IgD-negative memory B cell (primary cell): ENCODE data around the gene FGD1. TPM values are rescaled to one million over a fixed set of nuclear protein-coding genes. Genes with fewer than 3 reads are reported as not detected.

ENCODE experiments used
- H3K27ac Mint-ChIP-seq, 3 donors: one replicate each; pipeline ENCODE4 v1.8.0; 2020 to 2022; ENCODE audit warnings: mild to moderate bottlenecking in 3 of 3, mixed read lengths in 3 of 3, moderate library complexity in 1 of 3
- H3K27me3 Mint-ChIP-seq: one replicate; pipeline ENCODE4 v1.8.0; 2021; ENCODE audit warnings: mixed read lengths
- H3K36me3 Mint-ChIP-seq: one replicate; pipeline ENCODE4 v1.8.0; 2020; ENCODE audit warnings: mild to moderate bottlenecking, mixed read lengths
- H3K4me1 Mint-ChIP-seq, 3 donors: one replicate each; pipeline ENCODE4 v1.8.0; 2020 to 2022; ENCODE audit warnings: mixed read lengths in 3 of 3, mild to moderate bottlenecking in 1 of 3
- H3K4me3 Mint-ChIP-seq, 4 donors: one replicate each; pipeline ENCODE4 v1.8.0; 2020 to 2022; ENCODE audit warnings: mild to moderate bottlenecking in 4 of 4, mixed read lengths in 4 of 4, moderate library complexity in 3 of 4
- H3K9me3 Mint-ChIP-seq, 3 donors: one replicate each; pipeline ENCODE4 v1.8.0; 2020 to 2021; ENCODE audit warnings: mixed read lengths in 3 of 3, mild to moderate bottlenecking in 1 of 3
- polyA plus RNA-seq: library from polyadenylated mRNA; unstranded; fragments of 300-500 nt; fragmentation: Illumina TruSeq; gene quantifications from one replicate; pipeline ENCODE4 v1.2.3, GENCODE V29; 2021

Gene FGD1
- polyA plus RNA-seq, 1 donor from 2014 or later, result 0.55 TPM

DNA sequence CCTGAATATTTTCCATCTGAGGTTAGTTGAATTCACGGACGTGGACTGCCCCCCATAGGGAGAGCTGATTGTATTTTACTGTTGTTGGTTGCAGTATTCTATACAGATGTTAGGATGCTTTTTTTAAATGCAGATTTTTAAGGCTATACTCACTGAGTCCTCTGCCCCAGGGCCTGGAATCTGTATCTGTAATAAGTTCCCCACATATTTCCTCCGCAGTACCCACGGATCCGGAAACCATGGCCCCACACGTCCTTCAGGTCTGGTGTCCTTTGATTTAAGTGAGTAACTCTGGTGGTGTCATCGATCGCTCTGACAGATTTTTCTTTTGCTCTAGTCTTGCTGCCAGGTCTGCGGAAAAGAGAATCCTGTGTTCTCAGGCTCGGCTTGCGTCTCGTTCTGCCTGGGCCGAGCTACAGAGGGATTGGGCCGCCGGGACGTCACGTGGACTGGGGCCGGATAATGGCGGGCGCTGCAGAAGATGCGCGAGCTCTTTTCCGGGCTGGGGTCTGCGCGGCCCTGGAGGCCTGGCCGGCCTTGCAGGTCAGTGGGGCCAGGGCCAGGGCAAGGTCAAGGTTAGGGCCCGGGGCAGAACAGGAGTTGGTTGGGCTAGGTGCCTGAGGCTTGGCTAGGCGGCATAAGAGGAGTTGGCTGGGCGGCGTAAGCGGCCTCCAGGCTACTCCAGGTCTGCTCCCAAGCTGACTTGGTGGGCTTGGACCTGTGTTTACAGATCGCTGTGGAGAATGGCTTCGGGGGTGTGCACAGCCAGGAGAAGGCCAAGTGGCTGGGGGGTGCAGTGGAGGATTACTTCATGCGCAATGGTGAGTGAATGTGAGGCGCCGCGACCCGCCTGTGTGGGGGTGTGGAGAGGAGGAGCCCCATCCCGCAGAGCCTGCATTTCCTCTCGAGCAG lies 55.8 kb downstream of the FGD1 start, which contains the start of gene TSR2:
Gene TSR2 (plus strand): TSS at position 445 of the 912 bp plus-strand sequence. CDS start 18 bp downstream, at position 463.
- Mint-ChIP-seq H3K27ac (peak within 1 kb of the TSS; percentile 5 to 97 (median 80)), H3K36me3 (no peaks in the 10 kb centered on the region), H3K27me3 (no peaks in the 10 kb centered on the region), H3K4me1 (peaks cover 5 to 19% (median 10%) of the 10 kb centered on the region in 3 donors), H3K4me3 (peak within 1 kb of the TSS; percentile 92 to 96 (median 94)), H3K9me3 (no peaks in the 10 kb centered on the region)

- H3K9me3 Mint-ChIP-seq, result no peaks in the 10 kb centered on the region
- H3K36me3 Mint-ChIP-seq, result no peaks in the 10 kb centered on the region
- H3K4me1 Mint-ChIP-seq, result peaks cover 0 to 7% (median 4%) of the 10 kb centered on the region in 3 donors
- H3K4me3 Mint-ChIP-seq, result no peak overlapping the region
- no peaks in the 10 kb centered on the region for H3K27me3 Mint-ChIP-seq
- no peak overlapping the region for H3K27ac Mint-ChIP-seq
Measured at GRCh38 chrX:54435121-54435520, 60.9 kb downstream of the FGD1 start.

DNA sequence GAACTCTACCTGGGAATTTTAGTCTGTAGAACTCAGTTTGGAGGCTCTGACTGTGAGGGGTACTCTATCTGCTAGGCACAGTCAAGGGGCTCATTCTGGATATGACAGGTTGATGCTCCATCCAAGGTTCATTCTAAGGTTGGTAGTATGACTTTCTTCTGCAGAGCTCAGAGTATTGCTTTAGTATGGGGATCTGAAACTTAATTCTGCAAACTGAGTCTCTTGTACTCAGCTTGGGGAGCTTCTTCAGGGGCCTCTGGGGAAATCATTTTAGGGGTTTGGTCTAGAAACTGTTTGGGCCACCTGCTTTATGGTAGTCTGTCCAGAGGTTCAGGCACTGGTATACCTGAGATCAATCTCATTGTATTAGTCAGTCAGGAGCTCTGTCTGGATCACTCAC lies 65.5 kb downstream of the FGD1 start:
- Mint-ChIP-seq H3K27me3 (no peaks in the 10 kb centered on the region), H3K4me3 (no peak overlapping the region), H3K36me3 (no peaks in the 10 kb centered on the region)

DNA sequence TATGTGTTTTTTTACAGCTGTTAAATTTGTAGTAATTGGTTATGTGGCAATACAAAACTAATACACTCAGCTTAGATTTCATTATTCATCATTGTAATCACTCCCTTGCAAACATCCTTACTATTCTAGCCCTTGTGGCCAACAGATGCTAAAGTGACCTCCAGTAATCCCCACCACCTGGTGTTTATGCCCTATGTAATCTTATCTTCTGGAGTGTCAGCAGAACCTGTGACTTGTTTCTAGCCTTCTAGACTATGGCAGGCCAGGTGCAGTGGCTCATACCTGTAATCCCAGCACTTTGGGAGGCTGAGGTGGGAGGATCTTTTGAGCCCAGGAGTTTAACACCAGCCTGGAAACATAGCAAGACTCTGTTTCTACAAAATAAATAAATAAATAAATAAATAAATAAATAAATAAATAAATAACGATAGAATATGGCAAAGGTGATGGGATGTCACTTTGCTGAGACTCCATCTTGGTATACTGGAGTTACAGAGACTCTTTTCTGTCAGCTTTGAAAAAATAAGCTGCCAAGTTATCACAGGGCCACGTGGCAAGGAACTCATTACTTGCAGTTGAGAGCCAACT lies 68.1 kb downstream of the FGD1 start:
- H3K36me3 Mint-ChIP-seq, result no peaks in the 10 kb centered on the region
- no peaks in the 10 kb centered on the region for H3K4me1 Mint-ChIP-seq
- peak overlapping the region in 1 of 3 donors; percentile 35 for H3K27ac Mint-ChIP-seq
- H3K4me3 Mint-ChIP-seq, result no peak overlapping the region
- H3K9me3 Mint-ChIP-seq, result peaks cover 0 to 2% (median 0%) of the 10 kb centered on the region in 3 donors
- H3K27me3 Mint-ChIP-seq, result no peaks in the 10 kb centered on the region

More for the DNA sequence above, 65.5 kb downstream of the FGD1 start:
- Mint-ChIP-seq H3K9me3 (peaks cover 0 to 2% (median 0%) of the 10 kb centered on the region in 3 donors), H3K4me1 (no peaks in the 10 kb centered on the region), H3K27ac (no peak overlapping the region)

- no peaks in the 10 kb centered on the region for H3K36me3 Mint-ChIP-seq
- H3K4me3 Mint-ChIP-seq, result no peak overlapping the region
- no peaks in the 10 kb centered on the region for H3K4me1 Mint-ChIP-seq
- no peaks in the 10 kb centered on the region for H3K27me3 Mint-ChIP-seq
- H3K27ac Mint-ChIP-seq, result no peak overlapping the region
- peaks cover 0 to under 1% (median 0%) of the 10 kb centered on the region in 3 donors for H3K9me3 Mint-ChIP-seq
Measured at GRCh38 chrX:54423161-54423888, 72.7 kb downstream of the FGD1 start.

GRCh38 chrX:54422168-54422567 lies 73.9 kb downstream of the FGD1 start:
- Mint-ChIP-seq H3K9me3 (peaks cover 0 to 1% (median 0%) of the 10 kb centered on the region in 3 donors), H3K27me3 (no peaks in the 10 kb centered on the region), H3K27ac (no peak overlapping the region), H3K4me1 (no peaks in the 10 kb centered on the region), H3K4me3 (no peak overlapping the region), H3K36me3 (no peaks in the 10 kb centered on the region)

- Mint-ChIP-seq H3K4me3 (no peak overlapping the region), H3K36me3 (no peaks in the 10 kb centered on the region), H3K9me3 (peaks cover 0 to 1% (median 0%) of the 10 kb centered on the region in 3 donors), H3K4me1 (no peaks in the 10 kb centered on the region), H3K27ac (no peak overlapping the region), H3K27me3 (peaks cover 10% of the 10 kb centered on the region)
Measured at GRCh38 chrX:54419559-54420302, 76.3 kb downstream of the FGD1 start.

DNA sequence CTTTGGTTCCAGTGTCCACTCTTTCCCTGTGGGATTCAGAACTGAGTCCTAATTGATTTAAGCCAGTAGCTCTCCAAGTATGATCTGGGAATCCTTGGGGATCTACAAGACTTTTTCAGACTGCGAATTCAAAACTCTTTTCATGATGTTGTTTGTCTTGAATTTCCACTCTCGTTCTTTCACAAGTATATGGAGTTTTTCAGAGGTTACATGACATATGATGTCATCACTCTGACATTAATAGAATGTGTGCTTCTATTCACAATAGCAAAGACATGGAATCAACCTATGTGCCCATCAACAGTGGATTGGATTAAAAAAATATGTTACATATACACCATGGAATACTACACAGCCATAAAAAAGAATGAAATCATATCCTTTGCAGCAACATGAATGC lies 79.1 kb downstream of the FGD1 start:
- Mint-ChIP-seq H3K36me3 (no peaks in the 10 kb centered on the region), H3K4me1 (no peaks in the 10 kb centered on the region), H3K9me3 (peaks cover 0 to 1% (median 0%) of the 10 kb centered on the region in 3 donors), H3K27me3 (peaks cover 10% of the 10 kb centered on the region), H3K4me3 (no peak overlapping the region), H3K27ac (no peak overlapping the region)

GRCh38 chrX:54415534-54416350 lies 80.3 kb downstream of the FGD1 start:
- H3K4me1 Mint-ChIP-seq, result no peaks in the 10 kb centered on the region
- peaks cover 0 to 1% (median 0%) of the 10 kb centered on the region in 3 donors for H3K9me3 Mint-ChIP-seq
- no peak overlapping the region for H3K27ac Mint-ChIP-seq
- peaks cover 10% of the 10 kb centered on the region for H3K27me3 Mint-ChIP-seq
- no peaks in the 10 kb centered on the region for H3K36me3 Mint-ChIP-seq
- no peak overlapping the region for H3K4me3 Mint-ChIP-seq

DNA sequence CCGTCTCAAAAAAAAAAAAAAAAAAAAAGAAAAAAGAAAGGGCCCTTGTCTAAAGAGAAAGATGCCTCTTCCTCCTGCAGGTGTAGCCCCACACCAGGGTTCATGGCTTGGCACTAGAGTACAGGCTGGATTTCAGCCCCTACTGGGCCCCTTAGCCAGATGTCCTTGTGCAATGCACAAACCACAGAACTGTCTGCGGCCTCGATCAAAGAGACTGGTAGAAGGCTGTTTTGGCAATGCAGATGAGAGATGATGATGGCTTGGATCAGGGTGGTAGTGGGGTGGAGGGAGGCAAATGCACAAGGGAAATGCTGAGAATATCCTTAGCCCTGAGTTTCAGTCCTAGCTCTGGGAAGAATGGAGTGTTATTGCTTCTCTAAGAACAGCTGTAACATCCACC lies 82.3 kb downstream of the FGD1 start:
- Mint-ChIP-seq H3K27ac (peak overlapping the region in 1 of 3 donors; percentile 22), H3K4me1 (peaks cover 0 to 5% (median 0%) of the 10 kb centered on the region in 3 donors), H3K4me3 (no peak overlapping the region), H3K36me3 (no peaks in the 10 kb centered on the region), H3K9me3 (peaks cover 0 to 5% (median 1%) of the 10 kb centered on the region in 3 donors), H3K27me3 (peaks cover 12% of the 10 kb centered on the region)

DNA sequence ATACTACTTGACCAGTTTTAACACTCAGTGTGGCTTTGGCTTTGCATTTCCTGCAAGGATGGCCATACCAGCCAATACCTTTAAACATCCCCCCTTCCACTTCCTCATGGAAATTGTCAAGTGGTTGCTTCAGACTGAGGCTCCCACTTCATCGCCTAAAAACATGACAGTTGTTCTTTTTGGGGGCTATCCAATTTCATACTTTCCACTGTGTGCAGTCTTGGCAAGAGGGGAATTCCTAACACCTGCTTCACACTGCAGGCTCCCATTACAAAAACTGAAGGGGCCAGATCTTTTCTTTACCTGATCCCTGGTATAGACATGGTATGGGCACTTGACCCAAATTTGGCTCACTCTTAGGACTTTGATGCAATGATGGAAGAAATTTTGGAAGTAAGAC lies 84.3 kb downstream of the FGD1 start:
- H3K27me3 Mint-ChIP-seq, result peaks cover 13% of the 10 kb centered on the region
- H3K27ac Mint-ChIP-seq, result no peak overlapping the region
- H3K4me1 Mint-ChIP-seq, result peaks cover 0 to 5% (median 0%) of the 10 kb centered on the region in 3 donors
- H3K9me3 Mint-ChIP-seq, result peaks cover 0 to 5% (median 0%) of the 10 kb centered on the region in 3 donors
- no peak overlapping the region for H3K4me3 Mint-ChIP-seq
- no peaks in the 10 kb centered on the region for H3K36me3 Mint-ChIP-seq

DNA sequence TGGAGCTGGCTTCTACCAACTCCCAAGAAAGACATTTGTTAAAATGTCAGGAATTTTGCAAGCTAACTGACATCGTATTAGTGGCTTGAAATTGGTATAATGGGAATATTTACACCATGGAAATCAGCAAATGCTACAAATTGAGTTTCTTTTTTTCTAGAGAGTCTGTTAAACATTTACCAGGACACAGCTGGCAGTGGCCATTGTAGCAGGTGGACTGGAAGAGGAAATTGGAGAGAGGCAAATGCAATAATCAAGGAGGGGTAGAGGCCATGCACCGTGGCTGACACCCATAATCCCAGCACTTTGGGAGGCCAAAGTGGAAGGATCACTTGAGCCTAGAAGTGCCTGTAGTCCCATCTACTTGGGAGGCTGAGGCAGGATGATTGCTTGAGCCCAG lies 88.8 kb downstream of the FGD1 start:
- H3K27me3 Mint-ChIP-seq, result peaks cover 7% of the 10 kb centered on the region
- H3K9me3 Mint-ChIP-seq, result peaks cover 0 to 5% (median 3%) of the 10 kb centered on the region in 3 donors
- H3K27ac Mint-ChIP-seq, result no peak overlapping the region
- H3K4me3 Mint-ChIP-seq, result no peak overlapping the region
- H3K36me3 Mint-ChIP-seq, result no peaks in the 10 kb centered on the region
- H3K4me1 Mint-ChIP-seq, result peaks cover 0 to 5% (median 0%) of the 10 kb centered on the region in 3 donors

- H3K36me3 Mint-ChIP-seq, result peaks cover 4% of the 10 kb centered on the region
- no peak overlapping the region for H3K27ac Mint-ChIP-seq
- H3K4me3 Mint-ChIP-seq, result no peak overlapping the region
- peaks cover 0 to 4% (median 3%) of the 10 kb centered on the region in 3 donors for H3K9me3 Mint-ChIP-seq
- peaks cover 1% of the 10 kb centered on the region for H3K27me3 Mint-ChIP-seq
- no peaks in the 10 kb centered on the region for H3K4me1 Mint-ChIP-seq
Measured at GRCh38 chrX:54397113-54397512, 98.9 kb downstream of the FGD1 start.
